NT2/D1 (cell line): ENCODE results near the gene SEPSECS.

Experiments
- DNase-seq: peaks from one replicate; pipeline ENCODE4 v3.0.0-alpha.2; 2011; ENCODE audit warnings: low read depth, low spot score
- H3K27me3 ChIP-seq: 2 replicates; pipeline ENCODE4 v1.6.0; 2011; ENCODE audit warnings: mild to moderate bottlenecking; ENCODE audit not compliant: insufficient read length, insufficient read depth
- H3K36me3 ChIP-seq: 2 replicates; pipeline ENCODE4 v1.6.1; 2011; ENCODE audit warnings: mild to moderate bottlenecking, low read length, mixed read lengths; ENCODE audit not compliant: insufficient read depth, insufficient read length
- H3K4me1 ChIP-seq: 2 replicates; pipeline ENCODE4 v1.5.1; 2011; ENCODE audit not compliant: insufficient read depth, insufficient read length
- H3K4me3 ChIP-seq: 2 replicates; pipeline ENCODE4 v1.5.1; 2011; ENCODE audit warnings: low read depth; ENCODE audit not compliant: insufficient read length
- H3K9ac ChIP-seq: 2 replicates; pipeline ENCODE4 v1.6.0; 2011; ENCODE audit warnings: low read depth; ENCODE audit not compliant: insufficient read length
- H3K9me3 ChIP-seq: 2 replicates; pipeline ENCODE4 v1.5.1; 2011; ENCODE audit warnings: mild to moderate bottlenecking, low read length; ENCODE audit not compliant: insufficient read depth
- SUZ12 ChIP-seq: IDR thresholded peaks from 2 replicates; pipeline ENCODE4 v1.6.1; 2011; ENCODE audit not compliant: insufficient read length, insufficient read depth; ENCODE audit errors: extremely low read depth
- YY1 ChIP-seq: IDR thresholded peaks from 2 replicates; pipeline ENCODE4 v1.6.1; 2011; ENCODE audit not compliant: insufficient read length, insufficient read depth
- ZNF274 ChIP-seq: IDR thresholded peaks from 2 replicates; pipeline ENCODE4 v1.6.1; 2011; ENCODE audit warnings: mild to moderate bottlenecking, low read depth, low read length

SEPSECS gene

DNA sequence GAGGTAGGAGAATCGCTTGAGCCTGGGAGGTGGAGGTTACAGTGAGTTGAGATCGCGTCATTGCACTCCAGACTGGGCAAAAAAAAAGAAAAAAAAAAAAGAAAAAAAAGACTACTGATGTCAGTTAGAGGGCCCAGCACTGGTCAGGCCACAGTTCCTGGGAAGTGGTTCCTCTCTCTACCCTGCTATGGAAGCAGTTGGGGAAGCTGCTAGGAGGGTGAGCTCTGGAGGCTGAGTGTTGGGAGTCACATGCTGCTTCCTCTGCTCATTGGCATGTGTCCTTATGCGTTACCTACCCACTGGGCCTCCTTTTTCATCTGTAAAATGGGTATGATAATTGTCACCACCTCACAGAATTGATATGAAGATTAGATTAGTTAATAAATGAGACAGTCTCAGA lies 50.7 kb downstream of the SEPSECS start:
- Histone ChIP-seq H3K9ac (no peak overlapping the region), H3K4me3 (no peak overlapping the region), H3K9me3 (no peaks in the 10 kb centered on the region), H3K4me1 (no peaks in the 10 kb centered on the region), H3K27me3 (no peaks in the 10 kb centered on the region), H3K36me3 (no peaks in the 10 kb centered on the region)
- no peak for DNase-seq
- TF ChIP-seq YY1: no peak
- TF ChIP-seq ZNF274: no peak
- TF ChIP-seq SUZ12: no peak

DNA sequence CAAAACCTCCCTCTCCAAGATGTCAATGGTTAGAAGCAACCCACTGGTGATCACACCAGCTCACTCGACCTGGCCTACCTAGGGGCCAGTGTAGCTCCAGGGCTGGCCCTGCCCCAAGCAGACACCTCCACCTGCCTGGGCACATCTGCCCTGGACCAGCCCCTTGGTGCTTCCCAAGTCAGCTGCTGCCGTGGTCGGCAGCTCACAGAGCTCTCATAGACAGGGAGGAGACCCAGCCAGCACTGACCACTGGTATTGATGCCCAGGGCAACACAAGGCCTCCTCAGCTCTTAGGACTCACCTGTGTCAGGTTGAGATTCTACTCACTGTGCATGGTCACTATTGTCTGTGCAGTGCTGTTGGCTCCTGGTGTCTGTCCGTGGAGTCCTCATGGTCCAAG lies 51.7 kb downstream of the SEPSECS start:
- TF ChIP-seq YY1: no peak
- no peak for TF ChIP-seq ZNF274
- no peak for TF ChIP-seq SUZ12
- Histone ChIP-seq H3K4me1 (no peaks in the 10 kb centered on the region), H3K9ac (no peak overlapping the region), H3K36me3 (no peaks in the 10 kb centered on the region), H3K9me3 (no peaks in the 10 kb centered on the region), H3K4me3 (no peak overlapping the region), H3K27me3 (no peaks in the 10 kb centered on the region)
- no peak for DNase-seq

DNA sequence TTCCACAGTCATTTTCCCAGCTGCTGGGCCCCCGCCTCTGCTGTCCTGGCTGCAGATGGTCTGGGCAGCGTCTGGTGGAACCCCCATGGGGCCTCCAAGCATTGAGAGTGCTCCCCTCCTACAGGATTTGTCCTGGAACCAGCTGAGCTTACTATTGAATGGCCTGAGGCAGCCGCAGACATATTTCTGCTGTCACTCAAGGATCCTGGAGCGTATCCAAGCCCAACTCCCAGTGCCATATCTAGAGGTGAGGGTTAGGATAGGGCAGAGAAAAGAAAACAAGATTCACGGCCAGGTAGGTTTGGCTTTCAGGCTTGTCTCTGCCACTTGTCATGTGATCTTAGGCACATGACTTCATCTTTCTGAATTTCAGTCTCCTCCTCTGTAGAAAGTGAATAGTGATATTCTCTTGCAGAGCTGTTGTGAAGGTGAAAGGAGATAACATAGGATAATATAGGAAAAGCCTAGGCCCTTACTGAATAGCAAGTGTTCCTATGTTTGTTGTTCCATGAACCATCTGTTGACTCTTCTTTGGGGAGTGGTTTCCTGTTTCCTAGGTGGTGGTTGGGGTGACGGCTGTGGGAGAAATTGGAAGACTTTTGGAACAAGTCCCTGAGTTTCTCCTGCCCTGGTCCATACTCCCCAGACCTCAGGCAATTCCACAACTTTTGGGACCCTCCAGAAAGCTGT lies 52.3 kb downstream of the SEPSECS start:
- no peaks in the 10 kb centered on the region for H3K4me1 ChIP-seq
- no peak for DNase-seq
- H3K9me3 ChIP-seq: no peaks in the 10 kb centered on the region
- H3K4me3 ChIP-seq: no peak overlapping the region
- TF ChIP-seq YY1 (no peak), SUZ12 (no peak), ZNF274 (no peak)
- no peak overlapping the region for H3K9ac ChIP-seq
- no peaks in the 10 kb centered on the region for H3K27me3 ChIP-seq
- no peaks in the 10 kb centered on the region for H3K36me3 ChIP-seq

DNA sequence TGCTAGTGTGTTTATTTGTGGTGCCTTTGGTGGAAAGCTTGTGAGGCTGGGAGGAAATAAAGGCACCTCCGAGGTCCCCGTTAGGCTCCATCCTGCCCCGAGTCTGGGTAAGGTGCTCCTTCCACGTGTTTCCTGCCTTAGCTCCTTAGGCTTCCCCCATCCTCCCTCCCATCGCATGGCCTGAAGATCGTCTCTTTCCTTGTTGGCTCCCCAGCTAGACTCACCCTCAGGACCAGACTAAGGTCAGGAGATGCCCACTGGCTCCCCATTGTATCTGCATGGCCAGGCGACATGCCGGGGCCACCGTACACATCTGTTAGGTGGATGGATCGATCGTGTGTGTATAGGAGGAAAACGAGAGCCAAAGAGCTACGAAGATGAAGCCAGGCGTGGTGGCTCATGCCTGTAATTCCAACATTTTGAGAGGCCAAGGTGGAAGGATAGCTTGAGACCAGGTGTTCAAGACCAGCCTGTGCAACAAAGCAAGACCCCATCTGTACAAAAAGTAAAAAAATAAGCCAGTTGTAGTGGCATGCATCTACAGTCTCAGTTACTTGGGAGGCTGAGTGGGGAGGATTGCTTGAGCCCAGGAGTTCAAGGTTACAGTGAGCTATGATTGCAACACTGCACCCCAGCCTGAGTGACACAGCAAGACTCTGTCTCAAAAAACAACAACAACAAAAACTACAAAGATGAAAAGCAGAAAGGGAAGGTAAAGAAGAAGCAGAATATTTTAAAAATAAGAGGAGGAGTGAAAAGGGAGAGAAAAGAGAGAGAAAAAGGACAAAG lies 53.7 kb downstream of the SEPSECS start:
- TF ChIP-seq YY1 (no peak), ZNF274 (no peak), SUZ12 (no peak)

DNA sequence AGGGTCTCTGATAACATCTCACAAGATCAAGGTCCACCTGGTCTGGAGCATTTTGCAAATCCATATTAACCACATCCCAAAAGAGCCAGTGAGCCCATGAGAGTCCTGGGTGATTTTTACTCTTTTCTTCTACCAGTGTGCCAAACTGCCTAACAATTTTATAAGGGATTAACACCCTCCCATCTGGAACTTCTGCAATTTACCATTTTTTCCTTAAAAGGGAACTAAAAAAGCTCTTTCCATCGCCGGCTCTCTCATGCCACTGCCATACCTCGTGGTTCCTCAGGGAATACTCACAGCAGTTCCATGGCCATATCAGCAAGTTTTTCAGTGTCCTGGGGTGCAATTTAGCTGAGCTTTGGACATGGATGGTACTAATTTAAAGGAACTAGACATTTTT lies 55.7 kb downstream of the SEPSECS start:
- no peaks in the 10 kb centered on the region for H3K27me3 ChIP-seq
- TF ChIP-seq ZNF274 (no peak), YY1 (no peak), SUZ12 (no peak)
- no peaks in the 10 kb centered on the region for H3K4me1 ChIP-seq
- H3K4me3 ChIP-seq: no peak overlapping the region
- no peaks in the 10 kb centered on the region; the same call in 1 of the 2 replicates for H3K9me3 ChIP-seq
- no peak for DNase-seq
- no peaks in the 10 kb centered on the region for H3K36me3 ChIP-seq
- no peak overlapping the region for H3K9ac ChIP-seq

More for the DNA sequence above, 53.7 kb downstream of the SEPSECS start:
- Histone ChIP-seq H3K27me3 (no peaks in the 10 kb centered on the region), H3K4me3 (no peak overlapping the region), H3K4me1 (no peaks in the 10 kb centered on the region), H3K9me3 (no peaks in the 10 kb centered on the region; the same call in 1 of the 2 replicates), H3K36me3 (no peaks in the 10 kb centered on the region), H3K9ac (no peak overlapping the region)
- no peak for DNase-seq

DNA sequence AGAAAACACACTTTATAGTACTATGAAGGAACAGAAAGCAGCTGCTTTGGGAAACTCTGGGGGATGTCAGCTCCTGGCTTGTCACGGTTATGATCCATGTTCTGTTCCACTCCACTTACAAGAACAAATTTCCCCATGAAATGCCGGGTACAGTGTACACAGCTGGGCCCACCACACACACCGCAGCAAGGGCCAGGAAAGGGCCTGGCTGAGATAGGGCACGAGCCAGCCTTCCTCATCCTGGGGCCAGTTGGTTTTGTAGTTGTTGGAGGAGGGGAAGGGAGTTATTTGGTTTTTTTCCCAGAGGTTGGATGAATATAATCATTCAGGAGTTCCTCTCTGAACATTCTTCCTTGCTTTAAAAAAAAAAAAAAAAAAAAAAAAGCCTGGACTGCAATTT lies 56.8 kb downstream of the SEPSECS start:
- DNase-seq: no peak
- Histone ChIP-seq H3K4me3 (no peak overlapping the region), H3K27me3 (no peaks in the 10 kb centered on the region), H3K4me1 (no peaks in the 10 kb centered on the region), H3K36me3 (no peaks in the 10 kb centered on the region), H3K9ac (no peak overlapping the region), H3K9me3 (no peaks in the 10 kb centered on the region; the same call in 1 of the 2 replicates)
- TF ChIP-seq ZNF274 (no peak), YY1 (no peak), SUZ12 (no peak)

DNA sequence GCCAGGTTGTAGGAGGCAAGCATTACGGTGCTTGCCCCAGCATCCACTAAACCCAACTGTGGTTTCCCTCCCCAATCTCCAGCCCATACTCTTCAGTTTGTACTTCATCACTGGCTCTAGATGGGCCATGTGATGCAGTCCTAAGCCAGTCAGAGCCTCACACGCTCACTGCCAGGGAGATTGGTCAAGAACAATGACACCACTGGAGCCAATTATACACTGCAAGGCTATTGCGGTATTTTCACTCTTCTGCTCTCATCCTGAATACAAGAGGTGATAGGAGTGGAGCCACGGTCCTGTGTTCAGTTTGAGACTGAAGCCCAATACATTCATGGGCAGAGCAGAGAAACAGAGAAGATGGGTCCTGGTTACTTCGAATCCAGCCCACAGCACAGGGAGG lies 58.4 kb downstream of the SEPSECS start:
- DNase-seq: no peak
- Histone ChIP-seq H3K27me3 (no peaks in the 10 kb centered on the region), H3K4me1 (no peaks in the 10 kb centered on the region), H3K36me3 (no peaks in the 10 kb centered on the region), H3K4me3 (no peak overlapping the region), H3K9me3 (no peaks in the 10 kb centered on the region; the same call in 1 of the 2 replicates), H3K9ac (no peak overlapping the region)
- TF ChIP-seq ZNF274: no peak
- TF ChIP-seq YY1: no peak
- TF ChIP-seq SUZ12: no peak
